ENCODE data around the gene APOB. TPM values are rescaled to one million over a fixed set of nuclear protein-coding genes. Genes with fewer than 3 reads are reported as not detected.
A peak's percentile ranks its signal among the peaks of the same experiment; 100 is the strongest.

Gene APOB
- total and polyA plus RNA-seq, 2 of the 13 experiments (the other 11 are each of a cell fraction or from before 2014, with no cell fraction given): 1,569 to 2,515 TPM

DNA sequence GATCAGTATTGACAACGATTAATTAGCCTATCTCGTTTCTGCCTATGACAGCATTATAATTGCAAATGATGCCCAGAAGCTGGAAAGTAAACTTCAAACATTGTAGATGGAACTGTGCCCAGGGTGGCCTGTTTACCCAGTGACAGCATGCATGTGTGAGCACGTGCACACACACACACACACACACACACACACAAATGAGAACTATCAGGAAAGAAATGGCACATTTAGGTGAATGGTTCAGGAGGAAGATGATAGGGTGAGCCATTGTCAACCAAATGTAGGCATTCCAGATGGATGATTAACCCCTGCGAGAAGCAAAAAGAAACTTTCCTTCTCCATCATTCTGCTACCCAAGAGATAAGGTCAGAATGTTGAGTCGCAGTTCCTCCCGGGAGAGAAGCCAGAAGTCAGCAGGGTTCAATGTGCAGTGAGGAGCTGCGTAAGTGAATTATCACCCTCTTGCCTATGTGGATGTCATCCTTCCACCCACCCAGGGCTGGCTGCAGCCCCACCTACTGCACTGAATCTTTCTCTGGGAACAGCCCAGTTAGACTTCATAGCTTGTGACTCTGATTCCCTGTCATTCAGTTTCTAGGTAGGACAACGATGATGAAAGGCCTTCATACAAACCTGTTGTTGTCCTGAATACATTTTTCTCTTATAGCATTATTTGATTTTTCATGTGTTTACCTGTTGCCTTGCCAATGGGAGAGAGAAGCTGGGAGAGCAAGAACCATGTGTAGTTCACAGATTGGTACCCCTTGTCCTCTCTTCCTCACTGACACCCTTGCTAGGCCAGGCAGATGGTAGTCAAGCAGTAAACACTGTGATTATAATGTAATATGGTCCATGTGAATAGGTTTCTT is 3.5 kb upstream of the APOB start (continued):
- no peak for TF ChIP-seq KIAA2018 (CRISPR knock-in tag; IDR thresholded peaks at IDR 0.05; ENCODE audit: borderline replicate concordance)
- peak; percentile 63; the same call in 1 of the 2 replicates for TF ChIP-seq FOXO1 (CRISPR knock-in tag; IDR thresholded peaks at IDR 0.05)
- 0 out of 2 replicates have a peak, but pooled peaks have one; percentile 15 for TF ChIP-seq SALL2 (CRISPR knock-in tag; IDR thresholded peaks at IDR 0.05)
- TF ChIP-seq YEATS2 (CRISPR knock-in tag; IDR thresholded peaks at IDR 0.05; ENCODE audit: borderline replicate concordance): 0 out of 2 replicates have a peak, but pooled peaks have one; percentile 15
- TF ChIP-seq, protein P1, sequence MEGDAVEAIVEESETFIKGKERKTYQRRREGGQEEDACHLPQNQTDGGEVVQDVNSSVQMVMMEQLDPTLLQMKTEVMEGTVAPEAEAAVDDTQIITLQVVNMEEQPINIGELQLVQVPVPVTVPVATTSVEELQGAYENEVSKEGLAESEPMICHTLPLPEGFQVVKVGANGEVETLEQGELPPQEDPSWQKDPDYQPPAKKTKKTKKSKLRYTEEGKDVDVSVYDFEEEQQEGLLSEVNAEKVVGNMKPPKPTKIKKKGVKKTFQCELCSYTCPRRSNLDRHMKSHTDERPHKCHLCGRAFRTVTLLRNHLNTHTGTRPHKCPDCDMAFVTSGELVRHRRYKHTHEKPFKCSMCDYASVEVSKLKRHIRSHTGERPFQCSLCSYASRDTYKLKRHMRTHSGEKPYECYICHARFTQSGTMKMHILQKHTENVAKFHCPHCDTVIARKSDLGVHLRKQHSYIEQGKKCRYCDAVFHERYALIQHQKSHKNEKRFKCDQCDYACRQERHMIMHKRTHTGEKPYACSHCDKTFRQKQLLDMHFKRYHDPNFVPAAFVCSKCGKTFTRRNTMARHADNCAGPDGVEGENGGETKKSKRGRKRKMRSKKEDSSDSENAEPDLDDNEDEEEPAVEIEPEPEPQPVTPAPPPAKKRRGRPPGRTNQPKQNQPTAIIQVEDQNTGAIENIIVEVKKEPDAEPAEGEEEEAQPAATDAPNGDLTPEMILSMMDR (CRISPR knock-in tag; IDR thresholded peaks at IDR 0.05): no peak
- TF ChIP-seq, protein P2, sequence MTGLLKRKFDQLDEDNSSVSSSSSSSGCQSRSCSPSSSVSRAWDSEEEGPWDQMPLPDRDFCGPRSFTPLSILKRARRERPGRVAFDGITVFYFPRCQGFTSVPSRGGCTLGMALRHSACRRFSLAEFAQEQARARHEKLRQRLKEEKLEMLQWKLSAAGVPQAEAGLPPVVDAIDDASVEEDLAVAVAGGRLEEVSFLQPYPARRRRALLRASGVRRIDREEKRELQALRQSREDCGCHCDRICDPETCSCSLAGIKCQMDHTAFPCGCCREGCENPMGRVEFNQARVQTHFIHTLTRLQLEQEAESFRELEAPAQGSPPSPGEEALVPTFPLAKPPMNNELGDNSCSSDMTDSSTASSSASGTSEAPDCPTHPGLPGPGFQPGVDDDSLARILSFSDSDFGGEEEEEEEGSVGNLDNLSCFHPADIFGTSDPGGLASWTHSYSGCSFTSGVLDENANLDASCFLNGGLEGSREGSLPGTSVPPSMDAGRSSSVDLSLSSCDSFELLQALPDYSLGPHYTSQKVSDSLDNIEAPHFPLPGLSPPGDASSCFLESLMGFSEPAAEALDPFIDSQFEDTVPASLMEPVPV (CRISPR knock-in tag; IDR thresholded peaks at IDR 0.05): no peak
- peak; percentile 72 for TF ChIP-seq TFE3 (CRISPR knock-in tag; IDR thresholded peaks at IDR 0.05)
- peak; percentile 61; the same call in 1 of the 2 replicates for TF ChIP-seq RXRB (CRISPR knock-in tag; IDR thresholded peaks at IDR 0.05; ENCODE audit: borderline replicate concordance)
- peak; percentile 59 for TF ChIP-seq HNF4A (CRISPR knock-in tag; IDR thresholded peaks at IDR 0.05)
- peak; percentile 62; the same call in 1 of the 2 replicates for TF ChIP-seq NR2F2 (IDR thresholded peaks at IDR 0.05; ENCODE audit: borderline replicate concordance, low read depth)
- peak; percentile 75; the same call in 1 of the 2 replicates for TF ChIP-seq ARNTL (CRISPR knock-in tag; IDR thresholded peaks at IDR 0.05)
- TF ChIP-seq GATA4 (IDR thresholded peaks at IDR 0.05; ENCODE audit: borderline replicate concordance, low read depth): peak; percentile 46; the same call in 1 of the 2 replicates
- TF ChIP-seq CENPX (CRISPR knock-in tag; IDR thresholded peaks at IDR 0.05): no peak
- TF ChIP-seq HNF4G (IDR thresholded peaks at IDR 0.05; ENCODE audit: borderline replicate concordance, low read depth, low read length): 0 out of 2 replicates have a peak, but pooled peaks have one; percentile 23
- no peak for TF ChIP-seq HNF4G (CRISPR knock-in tag; IDR thresholded peaks at IDR 0.05; ENCODE audit: borderline replicate concordance, low read depth)

Measured in HepG2 (cell line).